ENCODE measurements around the gene PMEPA1. TPM values are rescaled to one million over a fixed set of nuclear protein-coding genes. Genes with fewer than 3 reads are reported as not detected.

Gene PMEPA1
- total and polyA plus RNA-seq, 4 donors: 0.61 to 1.5 (median 1.1) TPM

GRCh38 chr20:57669632-57670031 lies 40.2 kb downstream of the PMEPA1 start:
- Histone ChIP-seq H3K9ac (ENCODE audit: low read depth in 1 of 2, low read length in 2 of 2) (no peak overlapping the region), H3K4me1 (ENCODE audit: control insufficient read depth in 4 of 4, insufficient read depth in 4 of 4, low read length in 3 of 4) (no peaks in the 10 kb centered on the region), H3K9me3 (ENCODE audit: control insufficient read depth in 4 of 4, low read length in 3 of 4) (no peaks in the 10 kb centered on the region), H3K36me3 (ENCODE audit: control insufficient read depth in 4 of 4, insufficient read depth in 3 of 4, low read depth in 1 of 4, low read length in 3 of 4) (no peaks in the 10 kb centered on the region), H3K27me3 (ENCODE audit: control insufficient read depth in 4 of 4, insufficient read depth in 4 of 4, low read length in 3 of 4) (peaks cover 0 to 3% (median 0%) of the 10 kb centered on the region in 4 donors), H3K27ac (ENCODE audit: low read depth in 1 of 2, low read length in 2 of 2) (no peak overlapping the region), H3K4me3 (ENCODE audit: low read depth in 1 of 3, low read length in 3 of 3) (no peak overlapping the region)
- 83% methylated on average over 8 of the region's 8 CpGs for WGBS
- no peak for TF ChIP-seq FOXA1 (IDR thresholded peaks at IDR 0.05)
- no peak for TF ChIP-seq SP1 (IDR thresholded peaks at IDR 0.05)
- TF ChIP-seq GABPA (IDR thresholded peaks at IDR 0.05 in 1 of 2, conservative IDR thresholded peaks at IDR 0.05 in 1 of 2): no peak
- no peak for TF ChIP-seq ZBTB33 (IDR thresholded peaks at IDR 0.05)
- TF ChIP-seq HNF4G (IDR thresholded peaks at IDR 0.05): no peak
- no peak for TF ChIP-seq TAF1 (conservative IDR thresholded peaks at IDR 0.05)
- no peak for TF ChIP-seq JUND (IDR thresholded peaks at IDR 0.05)
- no peak for TF ChIP-seq HNF4A (conservative IDR thresholded peaks at IDR 0.05)
- no peak for TF ChIP-seq CTCF (IDR thresholded peaks at IDR 0.05; ENCODE audit: low read depth, low read length, missing input control)
- TF ChIP-seq MAX (IDR thresholded peaks at IDR 0.05): no peak
- no peak for TF ChIP-seq REST (IDR thresholded peaks at IDR 0.05)
- TF ChIP-seq ATF3 (IDR thresholded peaks at IDR 0.05): no peak
- TF ChIP-seq FOXA2 (IDR thresholded peaks at IDR 0.05): no peak
- TF ChIP-seq YY1 (IDR thresholded peaks at IDR 0.05): no peak
- no peak for TF ChIP-seq NR2F2 (IDR thresholded peaks at IDR 0.05)
- TF ChIP-seq RAD21 (IDR thresholded peaks at IDR 0.05): no peak
- TF ChIP-seq RXRA (IDR thresholded peaks at IDR 0.05): no peak
- TF ChIP-seq EGR1 (IDR thresholded peaks at IDR 0.05; ENCODE audit: low read depth in 2 of 2): no peak
- no peak for DNase-seq (ENCODE audit: low spot score)
